HUES64 (cell line): ENCODE results near the gene VOPP1.

Experiments used
- H3K27ac ChIP-seq: 2 replicates; pipeline ENCODE4 v1.7.0; 2013; ENCODE audit warnings: low read depth, low read length, inconsistent platforms
- H3K27me3 ChIP-seq: 2 replicates; pipeline ENCODE4 v1.6.1; 2013; ENCODE audit warnings: mild to moderate bottlenecking, low read length; ENCODE audit not compliant: insufficient read depth
- H3K36me3 ChIP-seq: 2 replicates; pipeline ENCODE4 v1.6.1; 2013; ENCODE audit warnings: mild to moderate bottlenecking, low read length; ENCODE audit not compliant: insufficient read depth
- H3K4me1 ChIP-seq: 2 replicates; pipeline ENCODE4 v1.6.1; 2013; ENCODE audit warnings: mild to moderate bottlenecking, low read length, moderate library complexity; ENCODE audit not compliant: insufficient read depth
- H3K4me3 ChIP-seq: 2 replicates; pipeline ENCODE4 v1.5.1; 2013; ENCODE audit warnings: mild to moderate bottlenecking, low read length, moderate library complexity
- H3K9ac ChIP-seq: 2 replicates; pipeline ENCODE4 v1.6.1; 2013; ENCODE audit warnings: mild to moderate bottlenecking, low read depth, low read length
- H3K9me3 ChIP-seq: 2 replicates; pipeline ENCODE4 v1.6.1; 2013; ENCODE audit warnings: low read depth, low read length; ENCODE audit not compliant: insufficient read depth
- WGBS: fragments of 150-250, 120-280 bp; methylation state at CpG from one replicate; pipeline ENCODE4 v1.1.7; 2013; ENCODE audit warnings: missing lambda C conversion rate; 5-methylcytosine and 5-hydroxymethylcytosine counted together

The VOPP1 gene

GRCh38 chr7:55427342-55427741 is 145.0 kb downstream of the VOPP1 start:
- Histone ChIP-seq H3K27me3 (no peaks in the 10 kb centered on the region), H3K9ac (no peak overlapping the region), H3K4me1 (peaks cover 16% of the 10 kb centered on the region), H3K27ac (no peak overlapping the region), H3K36me3 (peaks cover 18% of the 10 kb centered on the region; the same call in 1 of the 2 replicates), H3K4me3 (no peak overlapping the region), H3K9me3 (no peaks in the 10 kb centered on the region)
- 74% methylated on average over 4 of the region's 4 CpGs for whole genome bisulfite sequencing

- Histone ChIP-seq H3K9ac (no peak overlapping the region), H3K27me3 (no peaks in the 10 kb centered on the region), H3K36me3 (peaks cover 17% of the 10 kb centered on the region; the same call in 1 of the 2 replicates), H3K4me3 (no peak overlapping the region), H3K9me3 (no peaks in the 10 kb centered on the region), H3K4me1 (peaks cover 16% of the 10 kb centered on the region), H3K27ac (no peak overlapping the region)
- 60% methylated on average over 12 of the region's 12 CpGs for WGBS
Measured at GRCh38 chr7:55426676-55427075, 145.6 kb downstream of the VOPP1 start.

- H3K9ac ChIP-seq = no peak overlapping the region
- H3K36me3 ChIP-seq = peaks cover 17% of the 10 kb centered on the region; the same call in 1 of the 2 replicates
- 95% methylated on average over 11 of the region's 11 CpGs for WGBS
- H3K4me1 ChIP-seq = peaks cover 24% of the 10 kb centered on the region
- no peaks in the 10 kb centered on the region for H3K9me3 ChIP-seq
- no peaks in the 10 kb centered on the region for H3K27me3 ChIP-seq
- no peak overlapping the region for H3K27ac ChIP-seq
- H3K4me3 ChIP-seq = no peak overlapping the region
Measured at GRCh38 chr7:55425141-55425752, 147.1 kb downstream of the VOPP1 start.

GRCh38 chr7:55423891-55424290 is 148.4 kb downstream of the VOPP1 start:
- no peak overlapping the region for H3K9ac ChIP-seq
- no peak overlapping the region for H3K27ac ChIP-seq
- WGBS = 79% methylated on average over 5 of the region's 5 CpGs
- no peak overlapping the region for H3K4me3 ChIP-seq
- H3K9me3 ChIP-seq = no peaks in the 10 kb centered on the region
- peaks cover 17% of the 10 kb centered on the region; the same call in 1 of the 2 replicates for H3K36me3 ChIP-seq
- H3K27me3 ChIP-seq = no peaks in the 10 kb centered on the region
- peaks cover 25% of the 10 kb centered on the region for H3K4me1 ChIP-seq

GRCh38 chr7:55423277-55423711 is 149.0 kb downstream of the VOPP1 start:
- H3K27ac ChIP-seq = no peak overlapping the region
- 89% methylated on average over 5 of the region's 5 CpGs for WGBS
- H3K4me3 ChIP-seq = no peak overlapping the region

More at GRCh38 chr7:55423277-55423711, 149.0 kb downstream of the VOPP1 start:
- no peak overlapping the region for H3K9ac ChIP-seq
- H3K4me1 ChIP-seq = peaks cover 25% of the 10 kb centered on the region
- no peaks in the 10 kb centered on the region for H3K27me3 ChIP-seq
- H3K9me3 ChIP-seq = no peaks in the 10 kb centered on the region
- peaks cover 15% of the 10 kb centered on the region; the same call in 1 of the 2 replicates for H3K36me3 ChIP-seq
